ENCODE results near the gene EHD2.
"Not testable (repeated sequence)": the region's sequence is repeated elsewhere in the genome, so short reads cannot be mapped to it uniquely, and the experiment has no call there.

EHD2 gene

GRCh38 chr19:47777245-47778048 is 64.2 kb downstream of the EHD2 start:
- peak overlapping the region; percentile 100 for H3K56ac ChIP-seq (ENCODE audit: low read length)
- H3K9ac ChIP-seq (ENCODE audit: low read length), result peak overlapping the region; percentile 99
- peaks cover 17% of the 10 kb centered on the region for H3K79me1 ChIP-seq (ENCODE audit: low read length)
- H4K8ac ChIP-seq (ENCODE audit: low read depth, low read length); H3K27me3 ChIP-seq (ENCODE audit: insufficient read depth, low read length, poor library complexity); H3K27ac ChIP-seq (ENCODE audit: low read depth, low read length); H4K5ac ChIP-seq (ENCODE audit: low read length); H2BK15ac ChIP-seq (replicated peaks; ENCODE audit: low read depth); DNase-seq; H3K4me2 ChIP-seq (ENCODE audit: low read length); H3K4me3 ChIP-seq (ENCODE audit: low read length); H2BK5ac ChIP-seq (ENCODE audit: low read length); H2AK5ac ChIP-seq (ENCODE audit: low read length); H3K23ac ChIP-seq (ENCODE audit: low read length); H3K4me1 ChIP-seq (ENCODE audit: control insufficient read depth, low read depth, low read length); H2BK120ac ChIP-seq (ENCODE audit: low read depth, low read length): not testable (repeated sequence)
- WGBS (ENCODE audit: extremely low coverage, insufficient coverage, low lambda C conversion rate), result no CpG with 5 or more reads among the region's 23 CpGs
- peak overlapping the region; percentile 49 for H3K4ac ChIP-seq (ENCODE audit: low read depth, low read length)
- peaks cover 11% of the 10 kb centered on the region for H3K36me3 ChIP-seq (ENCODE audit: control insufficient read depth, insufficient read depth, low read length)
- peak overlapping the region; percentile 2 for H3K18ac ChIP-seq (ENCODE audit: low read length)
- H3K79me2 ChIP-seq (ENCODE audit: control insufficient read depth, insufficient read depth, low read length), result peaks cover 32% of the 10 kb centered on the region

GRCh38 chr19:47778049-47778953 is 65.1 kb downstream of the EHD2 start, which contains the start of gene SELENOW:
Gene SELENOW (plus strand): TSS chr19:47778703. CDS start chr19:47778786, 83 bp downstream.
- H3K23ac ChIP-seq (ENCODE audit: low read length), result no peak within 1 kb of the TSS
- H3K4me3 ChIP-seq (ENCODE audit: low read length), result peak within 1 kb of the TSS; percentile 96
- no peaks in the 10 kb centered on the region for H3K4me1 ChIP-seq (ENCODE audit: control insufficient read depth, low read depth, low read length)
- peak within 1 kb of the TSS; percentile 90 for H3K4ac ChIP-seq (ENCODE audit: low read depth, low read length)
- peak; percentile 92 for DNase-seq
- no peaks in the 10 kb centered on the region for H3K27me3 ChIP-seq (ENCODE audit: insufficient read depth, low read length, poor library complexity)
- H2AK5ac ChIP-seq (ENCODE audit: low read length), result peak within 1 kb of the TSS; percentile 32
- H3K79me2 ChIP-seq (ENCODE audit: control insufficient read depth, insufficient read depth, low read length), result peaks cover 32% of the 10 kb centered on the region
- no peak within 1 kb of the TSS for H4K5ac ChIP-seq (ENCODE audit: low read length)
- no peak within 1 kb of the TSS for H2BK15ac ChIP-seq (replicated peaks; ENCODE audit: low read depth)
- peak within 1 kb of the TSS; percentile 100 for H3K56ac ChIP-seq (ENCODE audit: low read length)
- peak within 1 kb of the TSS; percentile 95 for H3K4me2 ChIP-seq (ENCODE audit: low read length)
- peak within 1 kb of the TSS; percentile 73 for H3K27ac ChIP-seq (ENCODE audit: low read depth, low read length)
- H3K36me3 ChIP-seq (ENCODE audit: control insufficient read depth, insufficient read depth, low read length), result peaks cover 11% of the 10 kb centered on the region
- no CpG with 5 or more reads among the region's 65 CpGs for WGBS (ENCODE audit: extremely low coverage, insufficient coverage, low lambda C conversion rate)
- H2BK5ac ChIP-seq (ENCODE audit: low read length), result peak within 1 kb of the TSS; percentile 96
- peak within 1 kb of the TSS; percentile 86 for H3K18ac ChIP-seq (ENCODE audit: low read length)
- H3K79me1 ChIP-seq (ENCODE audit: low read length), result peaks cover 17% of the 10 kb centered on the region
- H2BK120ac ChIP-seq (ENCODE audit: low read depth, low read length), result peak within 1 kb of the TSS; percentile 14
- peak within 1 kb of the TSS; percentile 99 for H3K9ac ChIP-seq (ENCODE audit: low read length)
- H4K8ac ChIP-seq (ENCODE audit: low read depth, low read length), result no peak within 1 kb of the TSS

GRCh38 chr19:47778954-47779351 is 65.7 kb downstream of the EHD2 start:
- Histone ChIP-seq H4K5ac (ENCODE audit: low read length) (no peak overlapping the region), H3K4me3 (ENCODE audit: low read length) (peak overlapping the region; percentile 96), H3K4ac (ENCODE audit: low read depth, low read length) (peak overlapping the region; percentile 90), H3K4me1 (ENCODE audit: control insufficient read depth, low read depth, low read length) (no peaks in the 10 kb centered on the region), H2BK5ac (ENCODE audit: low read length) (peak overlapping the region; percentile 41), H3K23ac (ENCODE audit: low read length) (no peak overlapping the region), H3K79me1 (ENCODE audit: low read length) (peaks cover 19% of the 10 kb centered on the region), H3K79me2 (ENCODE audit: control insufficient read depth, insufficient read depth, low read length) (peaks cover 32% of the 10 kb centered on the region), H2AK5ac (ENCODE audit: low read length) (peak overlapping the region; percentile 32), H3K27ac (ENCODE audit: low read depth, low read length) (peak overlapping the region; percentile 57), H2BK15ac (replicated peaks; ENCODE audit: low read depth) (no peak overlapping the region), H3K27me3 (ENCODE audit: insufficient read depth, low read length, poor library complexity) (no peaks in the 10 kb centered on the region), H3K18ac (ENCODE audit: low read length) (peak overlapping the region; percentile 86), H3K4me2 (ENCODE audit: low read length) (peak overlapping the region; percentile 95), H3K36me3 (ENCODE audit: control insufficient read depth, insufficient read depth, low read length) (peaks cover 14% of the 10 kb centered on the region), H2BK120ac (ENCODE audit: low read depth, low read length) (peak overlapping the region; percentile 14), H4K8ac (ENCODE audit: low read depth, low read length) (no peak overlapping the region), H3K9ac (ENCODE audit: low read length) (peak overlapping the region; percentile 99), H3K56ac (ENCODE audit: low read length) (peak overlapping the region; percentile 100)
- no CpG with 5 or more reads among the region's 20 CpGs for WGBS (ENCODE audit: extremely low coverage, insufficient coverage, low lambda C conversion rate)
- no peak for DNase-seq

GRCh38 chr19:47779524-47780214 is 66.4 kb downstream of the EHD2 start:
- Histone ChIP-seq H3K4ac (ENCODE audit: low read depth, low read length) (no peak overlapping the region), H3K9ac (ENCODE audit: low read length) (peak overlapping the region; percentile 99), H3K23ac (ENCODE audit: low read length) (no peak overlapping the region), H4K5ac (ENCODE audit: low read length) (no peak overlapping the region), H2BK120ac (ENCODE audit: low read depth, low read length) (no peak overlapping the region), H3K4me2 (ENCODE audit: low read length) (peak overlapping the region; percentile 95), H4K8ac (ENCODE audit: low read depth, low read length) (no peak overlapping the region), H3K56ac (ENCODE audit: low read length) (peak overlapping the region; percentile 100), H3K4me3 (ENCODE audit: low read length) (peak overlapping the region; percentile 96), H3K79me2 (ENCODE audit: control insufficient read depth, insufficient read depth, low read length) (peaks cover 32% of the 10 kb centered on the region), H2BK5ac (ENCODE audit: low read length) (no peak overlapping the region), H3K27me3 (ENCODE audit: insufficient read depth, low read length, poor library complexity) (no peaks in the 10 kb centered on the region), H3K4me1 (ENCODE audit: control insufficient read depth, low read depth, low read length) (no peaks in the 10 kb centered on the region), H2BK15ac (replicated peaks; ENCODE audit: low read depth) (no peak overlapping the region), H3K36me3 (ENCODE audit: control insufficient read depth, insufficient read depth, low read length) (peaks cover 18% of the 10 kb centered on the region), H3K18ac (ENCODE audit: low read length) (no peak overlapping the region), H3K79me1 (ENCODE audit: low read length) (peaks cover 19% of the 10 kb centered on the region), H2AK5ac (ENCODE audit: low read length) (no peak overlapping the region), H3K27ac (ENCODE audit: low read depth, low read length) (no peak overlapping the region)
- no peak for DNase-seq
- WGBS (ENCODE audit: extremely low coverage, insufficient coverage, low lambda C conversion rate), result no CpG with 5 or more reads among the region's 24 CpGs

- no peak overlapping the region for H2AK5ac ChIP-seq (ENCODE audit: low read length)
- H3K18ac ChIP-seq (ENCODE audit: low read length), result no peak overlapping the region
- DNase-seq, result no peak
- H2BK15ac ChIP-seq (replicated peaks; ENCODE audit: low read depth), result no peak overlapping the region
- H3K4me2 ChIP-seq (ENCODE audit: low read length), result peak overlapping the region; percentile 95
- H3K23ac ChIP-seq (ENCODE audit: low read length), result no peak overlapping the region
- H3K4ac ChIP-seq (ENCODE audit: low read depth, low read length), result no peak overlapping the region
- H2BK5ac ChIP-seq (ENCODE audit: low read length), result no peak overlapping the region
- H3K27ac ChIP-seq (ENCODE audit: low read depth, low read length), result no peak overlapping the region
- peaks cover 19% of the 10 kb centered on the region for H3K36me3 ChIP-seq (ENCODE audit: control insufficient read depth, insufficient read depth, low read length)
- peaks cover 19% of the 10 kb centered on the region for H3K79me1 ChIP-seq (ENCODE audit: low read length)
- H4K8ac ChIP-seq (ENCODE audit: low read depth, low read length), result no peak overlapping the region
- no peak overlapping the region for H3K4me3 ChIP-seq (ENCODE audit: low read length)
- H3K9ac ChIP-seq (ENCODE audit: low read length), result peak overlapping the region; percentile 99
- H3K4me1 ChIP-seq (ENCODE audit: control insufficient read depth, low read depth, low read length), result no peaks in the 10 kb centered on the region
- H3K79me2 ChIP-seq (ENCODE audit: control insufficient read depth, insufficient read depth, low read length), result peaks cover 32% of the 10 kb centered on the region
- H3K56ac ChIP-seq (ENCODE audit: low read length), result peak overlapping the region; percentile 71
- H2BK120ac ChIP-seq (ENCODE audit: low read depth, low read length), result no peak overlapping the region
- no CpG with 5 or more reads among the region's 9 CpGs for WGBS (ENCODE audit: extremely low coverage, insufficient coverage, low lambda C conversion rate)
- H3K27me3 ChIP-seq (ENCODE audit: insufficient read depth, low read length, poor library complexity), result no peaks in the 10 kb centered on the region
- H4K5ac ChIP-seq (ENCODE audit: low read length), result no peak overlapping the region
These were observed 67.0 kb downstream of the EHD2 start for GRCh38 chr19:47780215-47780551.
